SK-N-SH treated with all-trans-retinoic acid at 6 μM for 48 hours (cell line): ENCODE measurements around the gene OR9A2.

Experiments used
- ATAC-seq: fragments of 200-7000 bp; cut with Tn5 transposase; 3 replicates; pipeline ENCODE4 v1.9.1; 2020; ENCODE audit warnings: mild to moderate bottlenecking, moderate library complexity
- ARNTL ChIP-seq: fragments of 450-650 bp; formaldehyde crosslinking; IDR thresholded peaks from 2 replicates; pipeline ENCODE4 v1.5.0; 2020; ENCODE audit warnings: low read depth, mild to moderate bottlenecking, moderate library complexity, borderline replicate concordance
- BACH2 ChIP-seq: fragments of 250-450 bp; sonication (Bioruptor Pico); IDR thresholded peaks from 2 replicates; pipeline ENCODE4 v1.9.0; 2021; ENCODE audit warnings: mild to moderate bottlenecking, borderline replicate concordance
- CSDC2 ChIP-seq: fragments of 250-450 bp; sonication (Bioruptor Pico); IDR thresholded peaks from 2 replicates; pipeline ENCODE4 v1.5.0; 2020; ENCODE audit warnings: mild to moderate bottlenecking, moderate library complexity
- GLIS3 ChIP-seq: fragments of 250-450 bp; sonication (Bioruptor Pico); IDR thresholded peaks from 2 replicates; pipeline ENCODE4 v1.5.0; 2020; ENCODE audit warnings: mild to moderate bottlenecking, moderate library complexity
- ISL1 ChIP-seq: fragments of 250-450 bp; sonication (Bioruptor Pico); IDR thresholded peaks from 2 replicates; pipeline ENCODE4 v2.1.2; 2022; ENCODE audit warnings: mild to moderate bottlenecking, moderate library complexity
- OSR1 ChIP-seq: fragments of 250-450 bp; sonication (Bioruptor Pico); IDR thresholded peaks from 2 replicates; pipeline ENCODE4 v1.8.0; 2022; ENCODE audit warnings: moderate library complexity, mild to moderate bottlenecking, inconsistent platforms
- RARB ChIP-seq: fragments of 250-450 bp; sonication (Bioruptor Pico); IDR thresholded peaks from 2 replicates; pipeline ENCODE4 v1.8.0; 2021; ENCODE audit warnings: mild to moderate bottlenecking, moderate library complexity
- SNAI2 ChIP-seq: fragments of 250-450 bp; sonication (Bioruptor Pico); IDR thresholded peaks from 2 replicates; pipeline ENCODE4 v1.5.0; 2020; ENCODE audit warnings: mild to moderate bottlenecking, moderate library complexity
- TCF4 ChIP-seq: fragments of 250-450 bp; sonication (Bioruptor Pico); IDR thresholded peaks from 2 replicates; pipeline ENCODE4 v1.8.0; 2021; ENCODE audit warnings: mild to moderate bottlenecking, moderate library complexity, borderline replicate concordance
- TOX ChIP-seq: fragments of 250-450 bp; sonication (Bioruptor Pico); IDR thresholded peaks from 2 replicates; pipeline ENCODE4 v1.8.0; 2021; ENCODE audit warnings: mild to moderate bottlenecking, moderate library complexity, borderline replicate concordance
- ZC3H10 ChIP-seq: fragments of 250-450 bp; sonication (Bioruptor Pico); IDR thresholded peaks from 2 replicates; pipeline ENCODE4 v1.5.1; 2021; ENCODE audit warnings: mild to moderate bottlenecking, moderate library complexity
- ZFP3 ChIP-seq: fragments of 250-450 bp; sonication (Bioruptor Pico); IDR thresholded peaks from 2 replicates; pipeline ENCODE4 v1.5.0; 2020; ENCODE audit warnings: mild to moderate bottlenecking, moderate library complexity
- ZFP30 ChIP-seq: fragments of 450-650 bp; formaldehyde crosslinking; IDR thresholded peaks from 2 replicates; pipeline ENCODE4 v1.5.0; 2022; ENCODE audit warnings: mild to moderate bottlenecking, moderate library complexity
- ZNF565 ChIP-seq: fragments of 450-650 bp; formaldehyde crosslinking; conservative IDR thresholded peaks from 2 replicates; pipeline ENCODE4 v1.5.0; 2020; ENCODE audit warnings: low read depth, mild to moderate bottlenecking, moderate library complexity
- ZNF70 ChIP-seq: fragments of 450-650 bp; formaldehyde crosslinking; IDR thresholded peaks from 2 replicates; pipeline ENCODE4 v1.5.0; 2020; ENCODE audit warnings: mild to moderate bottlenecking, moderate library complexity
- ZNF8 ChIP-seq: fragments of 450-650 bp; formaldehyde crosslinking; IDR thresholded peaks from 2 replicates; pipeline ENCODE4 v1.5.0; 2020; ENCODE audit warnings: mild to moderate bottlenecking, moderate library complexity
- TF ChIP-seq, protein P1 (sequence below): fragments of 250-450 bp; sonication (Bioruptor Pico); IDR thresholded peaks from 2 replicates; pipeline ENCODE4 v1.5.1; 2021; ENCODE audit warnings: mild to moderate bottlenecking, moderate library complexity
- TF ChIP-seq, protein P2 (sequence below): fragments of 250-450 bp; sonication (Bioruptor Pico); IDR thresholded peaks from 2 replicates; pipeline ENCODE4 v1.5.0; 2020; ENCODE audit warnings: mild to moderate bottlenecking, moderate library complexity
- TF ChIP-seq, protein P3 (sequence below): fragments of 250-450 bp; sonication (Bioruptor Pico); IDR thresholded peaks from 2 replicates; pipeline ENCODE4 v1.5.1; 2020; ENCODE audit warnings: low read depth, mild to moderate bottlenecking, moderate library complexity
- TF ChIP-seq, protein P4 (sequence below): fragments of 250-450 bp; sonication (Bioruptor Pico); IDR thresholded peaks from 2 replicates; pipeline ENCODE4 v1.8.0; 2020; ENCODE audit warnings: mild to moderate bottlenecking, moderate library complexity, borderline replicate concordance
- TF ChIP-seq, protein P5 (sequence below): fragments of 250-450 bp; sonication (Bioruptor Pico); IDR thresholded peaks from 2 replicates; pipeline ENCODE4 v1.8.0; 2021; ENCODE audit warnings: low read depth, mild to moderate bottlenecking, moderate library complexity, borderline replicate concordance

Gene OR9A2

DNA sequence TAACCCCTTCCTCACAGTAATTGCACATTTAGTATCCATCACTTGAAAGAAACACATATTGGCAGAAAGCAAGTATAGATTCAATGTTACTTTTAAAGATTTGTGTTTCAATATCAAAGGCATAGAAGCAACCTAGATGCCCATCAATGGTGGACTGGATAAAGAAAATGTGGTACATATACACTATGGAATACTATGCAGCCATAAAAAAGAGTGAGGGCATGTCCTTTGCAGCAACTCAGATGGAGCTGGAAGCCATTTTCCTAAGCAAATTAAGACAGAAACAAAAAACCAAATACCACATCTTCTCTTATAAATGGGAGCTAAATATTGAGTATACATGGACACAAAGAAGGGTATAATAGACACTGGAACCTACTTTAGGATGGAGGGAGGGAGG lies 28.8 kb upstream of the OR9A2 start:
- ATAC-seq = no peak
- TF ChIP-seq, protein P1, sequence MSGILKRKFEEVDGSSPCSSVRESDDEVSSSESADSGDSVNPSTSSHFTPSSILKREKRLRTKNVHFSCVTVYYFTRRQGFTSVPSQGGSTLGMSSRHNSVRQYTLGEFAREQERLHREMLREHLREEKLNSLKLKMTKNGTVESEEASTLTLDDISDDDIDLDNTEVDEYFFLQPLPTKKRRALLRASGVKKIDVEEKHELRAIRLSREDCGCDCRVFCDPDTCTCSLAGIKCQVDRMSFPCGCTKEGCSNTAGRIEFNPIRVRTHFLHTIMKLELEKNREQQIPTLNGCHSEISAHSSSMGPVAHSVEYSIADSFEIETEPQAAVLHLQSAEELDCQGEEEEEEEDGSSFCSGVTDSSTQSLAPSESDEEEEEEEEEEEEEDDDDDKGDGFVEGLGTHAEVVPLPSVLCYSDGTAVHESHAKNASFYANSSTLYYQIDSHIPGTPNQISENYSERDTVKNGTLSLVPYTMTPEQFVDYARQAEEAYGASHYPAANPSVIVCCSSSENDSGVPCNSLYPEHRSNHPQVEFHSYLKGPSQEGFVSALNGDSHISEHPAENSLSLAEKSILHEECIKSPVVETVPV = no peak
- TF ChIP-seq, protein P2, sequence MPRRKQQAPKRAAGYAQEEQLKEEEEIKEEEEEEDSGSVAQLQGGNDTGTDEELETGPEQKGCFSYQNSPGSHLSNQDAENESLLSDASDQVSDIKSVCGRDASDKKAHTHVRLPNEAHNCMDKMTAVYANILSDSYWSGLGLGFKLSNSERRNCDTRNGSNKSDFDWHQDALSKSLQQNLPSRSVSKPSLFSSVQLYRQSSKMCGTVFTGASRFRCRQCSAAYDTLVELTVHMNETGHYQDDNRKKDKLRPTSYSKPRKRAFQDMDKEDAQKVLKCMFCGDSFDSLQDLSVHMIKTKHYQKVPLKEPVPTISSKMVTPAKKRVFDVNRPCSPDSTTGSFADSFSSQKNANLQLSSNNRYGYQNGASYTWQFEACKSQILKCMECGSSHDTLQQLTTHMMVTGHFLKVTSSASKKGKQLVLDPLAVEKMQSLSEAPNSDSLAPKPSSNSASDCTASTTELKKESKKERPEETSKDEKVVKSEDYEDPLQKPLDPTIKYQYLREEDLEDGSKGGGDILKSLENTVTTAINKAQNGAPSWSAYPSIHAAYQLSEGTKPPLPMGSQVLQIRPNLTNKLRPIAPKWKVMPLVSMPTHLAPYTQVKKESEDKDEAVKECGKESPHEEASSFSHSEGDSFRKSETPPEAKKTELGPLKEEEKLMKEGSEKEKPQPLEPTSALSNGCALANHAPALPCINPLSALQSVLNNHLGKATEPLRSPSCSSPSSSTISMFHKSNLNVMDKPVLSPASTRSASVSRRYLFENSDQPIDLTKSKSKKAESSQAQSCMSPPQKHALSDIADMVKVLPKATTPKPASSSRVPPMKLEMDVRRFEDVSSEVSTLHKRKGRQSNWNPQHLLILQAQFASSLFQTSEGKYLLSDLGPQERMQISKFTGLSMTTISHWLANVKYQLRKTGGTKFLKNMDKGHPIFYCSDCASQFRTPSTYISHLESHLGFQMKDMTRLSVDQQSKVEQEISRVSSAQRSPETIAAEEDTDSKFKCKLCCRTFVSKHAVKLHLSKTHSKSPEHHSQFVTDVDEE (CRISPR knock-in tag) = no peak
- TF ChIP-seq OSR1 (CRISPR knock-in tag) (no peak), ARNTL (CRISPR knock-in tag) (no peak), SNAI2 (no peak), ZFP30 (CRISPR knock-in tag) (no peak), ZNF8 (CRISPR knock-in tag) (no peak), ZNF565 (no peak), TCF4 (CRISPR knock-in tag) (no peak), RARB (CRISPR knock-in tag) (no peak)
- TF ChIP-seq, protein P3, sequence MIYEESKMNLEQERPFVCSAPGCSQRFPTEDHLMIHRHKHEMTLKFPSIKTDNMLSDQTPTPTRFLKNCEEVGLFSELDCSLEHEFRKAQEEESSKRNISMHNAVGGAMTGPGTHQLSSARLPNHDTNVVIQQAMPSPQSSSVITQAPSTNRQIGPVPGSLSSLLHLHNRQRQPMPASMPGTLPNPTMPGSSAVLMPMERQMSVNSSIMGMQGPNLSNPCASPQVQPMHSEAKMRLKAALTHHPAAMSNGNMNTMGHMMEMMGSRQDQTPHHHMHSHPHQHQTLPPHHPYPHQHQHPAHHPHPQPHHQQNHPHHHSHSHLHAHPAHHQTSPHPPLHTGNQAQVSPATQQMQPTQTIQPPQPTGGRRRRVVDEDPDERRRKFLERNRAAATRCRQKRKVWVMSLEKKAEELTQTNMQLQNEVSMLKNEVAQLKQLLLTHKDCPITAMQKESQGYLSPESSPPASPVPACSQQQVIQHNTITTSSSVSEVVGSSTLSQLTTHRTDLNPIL (CRISPR knock-in tag) = no peak
- TF ChIP-seq, protein P4, sequence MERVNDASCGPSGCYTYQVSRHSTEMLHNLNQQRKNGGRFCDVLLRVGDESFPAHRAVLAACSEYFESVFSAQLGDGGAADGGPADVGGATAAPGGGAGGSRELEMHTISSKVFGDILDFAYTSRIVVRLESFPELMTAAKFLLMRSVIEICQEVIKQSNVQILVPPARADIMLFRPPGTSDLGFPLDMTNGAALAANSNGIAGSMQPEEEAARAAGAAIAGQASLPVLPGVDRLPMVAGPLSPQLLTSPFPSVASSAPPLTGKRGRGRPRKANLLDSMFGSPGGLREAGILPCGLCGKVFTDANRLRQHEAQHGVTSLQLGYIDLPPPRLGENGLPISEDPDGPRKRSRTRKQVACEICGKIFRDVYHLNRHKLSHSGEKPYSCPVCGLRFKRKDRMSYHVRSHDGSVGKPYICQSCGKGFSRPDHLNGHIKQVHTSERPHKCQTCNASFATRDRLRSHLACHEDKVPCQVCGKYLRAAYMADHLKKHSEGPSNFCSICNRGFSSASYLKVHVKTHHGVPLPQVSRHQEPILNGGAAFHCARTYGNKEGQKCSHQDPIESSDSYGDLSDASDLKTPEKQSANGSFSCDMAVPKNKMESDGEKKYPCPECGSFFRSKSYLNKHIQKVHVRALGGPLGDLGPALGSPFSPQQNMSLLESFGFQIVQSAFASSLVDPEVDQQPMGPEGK (CRISPR knock-in tag) = no peak

DNA sequence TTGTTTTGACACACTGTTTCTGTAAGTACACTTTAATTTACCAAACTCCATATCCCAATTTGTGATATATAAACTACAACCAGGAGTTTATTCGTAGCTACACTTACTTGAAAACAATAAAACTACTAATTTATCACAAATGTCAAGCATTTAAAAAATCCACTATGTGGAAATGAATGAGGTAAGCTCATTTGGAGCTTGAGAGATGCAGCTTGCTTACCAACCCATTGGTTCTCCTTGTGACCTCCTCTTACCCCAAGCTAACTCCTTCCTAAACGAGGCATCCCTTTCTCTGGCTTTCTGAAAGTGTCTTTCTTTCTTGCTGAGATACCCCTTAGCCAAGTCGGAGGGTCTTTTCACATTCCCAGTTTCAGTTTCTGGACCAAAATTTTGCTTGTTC lies 27.7 kb upstream of the OR9A2 start:
- TF ChIP-seq ZNF565 = no peak
- TF ChIP-seq CSDC2 = no peak
- TF ChIP-seq ZNF70 = no peak
- TF ChIP-seq ARNTL (CRISPR knock-in tag) = no peak
- TF ChIP-seq TOX (CRISPR knock-in tag) = no peak
- no peak for TF ChIP-seq GLIS3 (CRISPR knock-in tag)
- TF ChIP-seq, protein P3 (CRISPR knock-in tag) = no peak
- TF ChIP-seq, protein P5, sequence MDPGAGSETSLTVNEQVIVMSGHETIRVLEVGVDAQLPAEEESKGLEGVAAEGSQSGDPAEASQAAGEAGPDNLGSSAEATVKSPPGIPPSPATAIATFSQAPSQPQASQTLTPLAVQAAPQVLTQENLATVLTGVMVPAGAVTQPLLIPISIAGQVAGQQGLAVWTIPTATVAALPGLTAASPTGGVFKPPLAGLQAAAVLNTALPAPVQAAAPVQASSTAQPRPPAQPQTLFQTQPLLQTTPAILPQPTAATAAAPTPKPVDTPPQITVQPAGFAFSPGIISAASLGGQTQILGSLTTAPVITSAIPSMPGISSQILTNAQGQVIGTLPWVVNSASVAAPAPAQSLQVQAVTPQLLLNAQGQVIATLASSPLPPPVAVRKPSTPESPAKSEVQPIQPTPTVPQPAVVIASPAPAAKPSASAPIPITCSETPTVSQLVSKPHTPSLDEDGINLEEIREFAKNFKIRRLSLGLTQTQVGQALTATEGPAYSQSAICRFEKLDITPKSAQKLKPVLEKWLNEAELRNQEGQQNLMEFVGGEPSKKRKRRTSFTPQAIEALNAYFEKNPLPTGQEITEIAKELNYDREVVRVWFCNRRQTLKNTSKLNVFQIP (CRISPR knock-in tag) = no peak
- no peak for TF ChIP-seq RARB (CRISPR knock-in tag)
- TF ChIP-seq ZFP30 (CRISPR knock-in tag) = no peak
- no peak for TF ChIP-seq ZC3H10 (CRISPR knock-in tag)
- no peak for TF ChIP-seq TCF4 (CRISPR knock-in tag)
- TF ChIP-seq, protein P2 (CRISPR knock-in tag) = no peak
- no peak for TF ChIP-seq ISL1 (CRISPR knock-in tag)
- no peak for TF ChIP-seq ZFP3
- no peak for TF ChIP-seq BACH2 (CRISPR knock-in tag)
- TF ChIP-seq OSR1 (CRISPR knock-in tag) = no peak
- no peak for ATAC-seq
